K562 (cell line): ENCODE results near the gene YIPF2. TPM values are rescaled to one million over a fixed set of nuclear protein-coding genes. Genes with fewer than 3 reads are reported as not detected.

ENCODE experiments used
- ATAC-seq: fragments of 200-7000 bp; cut with Tn5 transposase; 3 replicates; pipeline ENCODE4 v1.9.1; 2020; ENCODE audit warnings: moderate library complexity
- BruUV-seq: library from RNA; stranded (reverse); fragments of 400-500 nt; replicated peaks from 2 replicates; lab custom pipeline; 2021; lab: Mats Ljungman, UMichigan
- CTCF ChIA-PET: fragments of 300-600 bp; formaldehyde crosslinking; extraction: SDS; loops from one replicate; lab custom pipeline; 2021; ENCODE audit warnings: low intra/inter-chr PET ratio; lab: Yijun Ruan, JAX
- POLR2A ChIA-PET: fragments of 300-600, 350-650 bp; sonication (Branson Sonifier 250); formaldehyde crosslinking; extraction: SDS; loops from one replicate; lab custom pipeline; 2021; ENCODE audit warnings: antibody characterized with exemption, inconsistent platforms; lab: Yijun Ruan, JAX
- DNase-seq, 4 experiments: peaks; one replicate each; pipeline versions ENCODE4 v3.0.0 to v3.0.0-alpha.2; 2011 to 2018; ENCODE audit warnings: low spot score in 3 of 4, mixed read lengths in 3 of 4; ENCODE audit errors: extremely low read depth in 1 of 4
- FAIRE-seq: peaks from 2 replicates; lab custom pipeline; 2011; peaks lifted over from hg19 to GRCh38; lab: Jason Lieb, UNC
- H2AFZ ChIP-seq: 2 replicates; pipeline ENCODE4 v1.6.0; 2011; ENCODE audit warnings: low read depth, low read length, control low read depth, inconsistent platforms
- H3K27ac ChIP-seq: fragments of 200-600 bp; 3 replicates; pipeline ENCODE4 v1.8.0; 2011; ENCODE audit warnings: low read depth, mild to moderate bottlenecking, control low read depth, inconsistent platforms, low read length, moderate library complexity, mixed read lengths; ENCODE audit errors: extremely low read depth
- H3K27me3 ChIP-seq, 2 experiments: fragments of 300-600 bp in 1 of 2; 2 replicates in 1 of 2; 3 replicates in 1 of 2; pipeline versions ENCODE4 v1.6.0 to v1.8.0; 2011; ENCODE audit warnings: inconsistent platforms in 2 of 2, low read length in 2 of 2, mild to moderate bottlenecking in 1 of 2, mixed read lengths in 1 of 2, moderate library complexity in 1 of 2; ENCODE audit not compliant: control insufficient read depth in 2 of 2, insufficient read depth in 2 of 2
- H3K36me3 ChIP-seq: fragments of 300-600 bp; 3 replicates; pipeline ENCODE4 v1.8.0; 2011; ENCODE audit warnings: mild to moderate bottlenecking, low read length, inconsistent platforms; ENCODE audit not compliant: control insufficient read depth, insufficient read depth
- H3K4me1 ChIP-seq, 2 experiments: fragments of 200-600 bp in 1 of 2; replicated peaks in 1 of 2; 2 replicates in 1 of 2; 3 replicates in 1 of 2; pipeline versions ENCODE4 v1.5.1 to v1.8.0; 2011; ENCODE audit warnings: inconsistent platforms in 2 of 2, low read length in 2 of 2, mild to moderate bottlenecking in 1 of 2, mixed read lengths in 1 of 2, moderate library complexity in 1 of 2; ENCODE audit not compliant: control insufficient read depth in 2 of 2, insufficient read depth in 2 of 2
- H3K4me2 ChIP-seq: 2 replicates; pipeline ENCODE4 v1.6.1; 2011; ENCODE audit warnings: low read length, control low read depth, inconsistent platforms, mixed read lengths; ENCODE audit not compliant: insufficient read depth
- H3K4me3 ChIP-seq: fragments of 200-600 bp; sonication (generic), shearing (Covaris generic); 2 replicates; pipeline ENCODE4 v1.5.1; 2016; ENCODE audit warnings: control low read depth, inconsistent platforms
- H3K79me2 ChIP-seq: fragments of 200-600 bp; 3 replicates; pipeline ENCODE4 v1.8.0; 2011; ENCODE audit warnings: low read length, inconsistent platforms; ENCODE audit not compliant: control insufficient read depth, insufficient read depth
- H3K9ac ChIP-seq, 2 experiments: 2 replicates each; pipeline versions ENCODE4 v1.6.0 to v1.6.1; 2011; ENCODE audit warnings: low read depth in 2 of 2, low read length in 2 of 2, control low read depth in 1 of 2, inconsistent platforms in 1 of 2, mild to moderate bottlenecking in 1 of 2, mixed read lengths in 1 of 2; ENCODE audit not compliant: insufficient read depth in 1 of 2
- H3K9me1 ChIP-seq: one replicate; pipeline ENCODE4 v1.6.0; 2011; ENCODE audit warnings: inconsistent platforms, mild to moderate bottlenecking, low read length, moderate library complexity; ENCODE audit not compliant: control insufficient read depth, insufficient read depth
- H3K9me3 ChIP-seq: replicated peaks from 2 replicates; pipeline ENCODE4 v1.5.1; 2011; ENCODE audit warnings: low read depth, low read length, inconsistent platforms; ENCODE audit not compliant: control insufficient read depth, insufficient read depth
- H4K20me1 ChIP-seq: replicated peaks from 2 replicates; pipeline ENCODE4 v1.6.1; 2011; ENCODE audit warnings: low read length, inconsistent platforms, mixed read lengths; ENCODE audit not compliant: control insufficient read depth, insufficient read depth
- CHCHD3 ChIP-seq: fragments of 250-450 bp; sonication (Bioruptor Pico); IDR thresholded peaks from 2 replicates; pipeline ENCODE4 v2.1.2; 2022; ENCODE audit warnings: mild to moderate bottlenecking
- EP400 ChIP-seq: fragments of 450-650 bp; IDR thresholded peaks from 2 replicates; pipeline ENCODE4 v1.6.1; 2017; ENCODE audit warnings: antibody characterized with exemption, mild to moderate bottlenecking, moderate library complexity
- KDM2B ChIP-seq: fragments of 250-450 bp; sonication (Bioruptor Pico); IDR thresholded peaks from 2 replicates; pipeline ENCODE4 v1.8.0; 2021; ENCODE audit warnings: mild to moderate bottlenecking, moderate library complexity
- MEF2A ChIP-seq: IDR thresholded peaks from 2 replicates; pipeline ENCODE4 v1.6.1; 2011; ENCODE audit warnings: low read depth, mild to moderate bottlenecking, low read length, moderate library complexity; ENCODE audit not compliant: control insufficient read depth
- POLR2G ChIP-seq: fragments of 200-400 bp; formaldehyde crosslinking; IDR thresholded peaks from 2 replicates; pipeline ENCODE4 v1.6.1; 2017; ENCODE audit warnings: low read depth, mild to moderate bottlenecking, antibody characterized with exemption, low read length, moderate library complexity
- RCOR1 ChIP-seq, 2 experiments: IDR thresholded peaks; 2 replicates each; pipeline ENCODE4 v1.6.1; 2012; ENCODE audit warnings: low read depth in 2 of 2, low read length in 2 of 2, borderline replicate concordance in 1 of 2, improper control_type of control experiment in 1 of 2
- SAFB2 ChIP-seq: fragments of 200-400 bp; formaldehyde crosslinking; IDR thresholded peaks from 2 replicates; pipeline ENCODE4 v1.6.1; 2018; ENCODE audit warnings: borderline replicate concordance, low read length, low read depth, moderate library complexity; ENCODE audit not compliant: severe bottlenecking
- SMARCE1 ChIP-seq: fragments of 450-650 bp; IDR thresholded peaks from 2 replicates; pipeline ENCODE4 v1.7.1; 2016; ENCODE audit warnings: mild to moderate bottlenecking
- TGIF2 ChIP-seq: sonication (generic); formaldehyde crosslinking; IDR thresholded peaks from 2 replicates; pipeline ENCODE4 v1.8.1; 2022; ENCODE audit warnings: mild to moderate bottlenecking, missing genetic modification reagents, moderate library complexity
- ZNF174 ChIP-seq: fragments of 250-450 bp; sonication (Bioruptor Pico); IDR thresholded peaks from 2 replicates; pipeline ENCODE4 v1.4.0; 2020; ENCODE audit warnings: mild to moderate bottlenecking
- ZNF561 ChIP-seq: fragments of 450-650 bp; formaldehyde crosslinking; conservative IDR thresholded peaks from 2 replicates; pipeline ENCODE4 v1.4.0; 2020; ENCODE audit warnings: mild to moderate bottlenecking, moderate library complexity
- ZNF592 ChIP-seq: fragments of 450-650 bp; IDR thresholded peaks from 2 replicates; pipeline ENCODE4 v1.6.1; 2017; ENCODE audit warnings: antibody characterized with exemption, mild to moderate bottlenecking
- WGBS: fragments of 100-300 bp; shearing (Covaris generic); methylation state at CpG from one replicate; pipeline ENCODE4 v1.1.6; 2016; ENCODE audit warnings: low coverage, mixed read lengths; ENCODE audit not compliant: insufficient coverage; ENCODE audit errors: missing lambda C conversion rate; 5-methylcytosine and 5-hydroxymethylcytosine counted together
- in situ Hi-C: fragments of 300-500 bp; cut with MboI; formaldehyde crosslinking; loops from 4 replicates; pipeline ENCODE4 v1.15.0; 2018; ENCODE audit warnings: inconsistent platforms, mixed read lengths
- intact Hi-C: fragments of 100-400 bp; cut with micrococcal nuclease; formaldehyde crosslinking; loops from 2 replicates; pipeline ENCODE4 v1.14.2; 2022
- polyA plus RNA-seq, 8 experiments: library from polyadenylated mRNA; depleted of rRNA in 4 of 8; stranded (reverse) in 5 of 8; unstranded in 3 of 8; fragments of >200 nt; fragmentation: Nextera tagmentation in 2 of 8; fragmentation: Illumina TruSeq in 1 of 8; extraction: Ambion mirVana in 2 of 8; extraction: Trizol in 1 of 8; gene quantifications; 2 replicates each; pipeline versions ENCODE4 v1.2.1 to v1.2.3, GENCODE V29; 2011 to 2014; ENCODE audit warnings: inconsistent platforms in 1 of 8, missing spikeins in 1 of 8
- total RNA-seq, 7 experiments: library from RNA; depleted of rRNA in 6 of 7; stranded (reverse); fragments of >200 nt in 6 of 7; fragmentation: Illumina TruSeq in 2 of 7; extraction: Trizol in 2 of 7; gene quantifications; 2 replicates each; pipeline versions ENCODE4 v1.2.1 to v1.2.3, GENCODE V29; 2011 to 2021; ENCODE audit warnings: low replicate concordance in 1 of 7

The YIPF2 gene
- total and polyA plus RNA-seq, 9 of the 15 experiments (the other 6 are each of a cell fraction or from before 2014, with no cell fraction given): 1.3 to 65.2 (median 31.6) TPM

GRCh38 chr19:10913716-10914340 lies 14.6 kb downstream of the YIPF2 start:
- no peaks in the 10 kb centered on the region for H4K20me1 ChIP-seq
- no TSS peak for BruUV-seq
- H3K4me2 ChIP-seq: no peak overlapping the region
- intact Hi-C loops (no loop called here), in situ Hi-C loops (no loop called here)
- peak overlapping the region in 1 of 2 experiments; percentile 24; a peak in 1 of 4 replicates for H3K9ac ChIP-seq
- peaks cover 67% of the 10 kb centered on the region; the same call in 1 of the 3 replicates for H3K36me3 ChIP-seq
- DNase-seq: no peak
- WGBS: 97% methylated on average over 20 of the region's 24 CpGs
- no peak for ATAC-seq
- H2AFZ ChIP-seq: no peak overlapping the region
- no peaks in the 10 kb centered on the region for H3K79me2 ChIP-seq
- peaks cover 0 to 29% of the 10 kb centered on the region in 2 experiments; a peak in 2 of 5 replicates for H3K4me1 ChIP-seq
- H3K27ac ChIP-seq: no peak overlapping the region
- H3K27me3 ChIP-seq: no peaks in the 10 kb centered on the region
- H3K9me3 ChIP-seq: no peaks in the 10 kb centered on the region
- TF ChIP-seq SAFB2: no peak
- no peak for TF ChIP-seq TGIF2 (CRISPR knock-in tag)
- peak; percentile 41 for TF ChIP-seq POLR2G
- TF ChIP-seq ZNF561: no peak
- CTCF ChIA-PET: no interaction called here
- no peak for FAIRE-seq
- POLR2A ChIA-PET: interaction anchor here (0.5 to 0.7 kb wide), 2 partner anchors 23 to 215 kb away, joined by 3 read pairs; no protein-coding TSS in a partner anchor
- no peak overlapping the region for H3K4me3 ChIP-seq
- no peaks in the 10 kb centered on the region for H3K9me1 ChIP-seq

- no peak for FAIRE-seq
- ChIA-PET CTCF (no interaction called here), POLR2A (interaction anchor here (0.6 to 1.3 kb wide), 3 partner anchors 10 to 628 kb away, joined by 3 to 4 read pairs (median 4); no protein-coding TSS in a partner anchor)
- Histone ChIP-seq H3K9ac (peak overlapping the region in 1 of 2 experiments; percentile 64; a peak in 1 of 4 replicates), H4K20me1 (no peaks in the 10 kb centered on the region), H3K27me3 (no peaks in the 10 kb centered on the region), H2AFZ (no peak overlapping the region), H3K9me3 (no peaks in the 10 kb centered on the region), H3K36me3 (peaks cover 74% of the 10 kb centered on the region; the same call in 2 of the 3 replicates), H3K4me1 (peaks cover 0 to 29% of the 10 kb centered on the region in 2 experiments; a peak in 2 of 5 replicates), H3K27ac (no peak overlapping the region), H3K9me1 (no peaks in the 10 kb centered on the region), H3K4me2 (no peak overlapping the region), H3K4me3 (no peak overlapping the region), H3K79me2 (no peaks in the 10 kb centered on the region)
- 93% methylated on average over 17 of the region's 18 CpGs for WGBS
- no TSS peak for BruUV-seq
- no peak for DNase-seq
- no peak for ATAC-seq
- intact Hi-C loops: no loop called here
- in situ Hi-C loops: no loop called here
- TF ChIP-seq RCOR1 (IDR thresholded peaks at IDR 0.05; ENCODE audit: borderline replicate concordance in 1 of 2, low read depth in 2 of 2, low read length in 2 of 2) (no peak), ZNF592 (no peak), MEF2A (no peak), ZNF174 (CRISPR knock-in tag) (no peak), EP400 (no peak), SMARCE1 (no peak), CHCHD3 (no peak), KDM2B (no peak)
Measured at GRCh38 chr19:10912619-10913018, 15.8 kb downstream of the YIPF2 start.
